ENCODE results near the gene MED26. TPM values are rescaled to one million over a fixed set of nuclear protein-coding genes. Genes with fewer than 3 reads are reported as not detected.
A peak's percentile ranks its signal among the peaks of the same experiment; 100 is the strongest.

Gene MED26
- total RNA-seq, 1 experiment from 2014 or later, result 11.4 TPM

GRCh38 chr19:16587833-16588823 lies 39.9 kb downstream of the MED26 start:
- Mint-ChIP-seq H3K4me3 (peak overlapping the region in 1 of 2 experiments; percentile 52; a peak in 3 of 5 replicates), H3K27me3 (ENCODE audit: low read depth) (no peaks in the 10 kb centered on the region), H3K36me3 (ENCODE audit: insufficient read depth in 1 of 3, low read depth in 3 of 3) (peaks cover 0 to under 1% (median 0%) of the 10 kb centered on the region in 3 experiments; a peak in 2 of 7 replicates), H3K9me3 (no peaks in the 10 kb centered on the region), H3K27ac (peak overlapping the region; percentile 37 to 91 (median 46); a peak in 4 of 7 replicates), H3K4me1 (peaks cover 67 to 84% of the 10 kb centered on the region in 2 experiments)
- H3K27me3 ChIP-seq (ENCODE audit: insufficient read depth, low read length), result no peaks in the 10 kb centered on the region
- WGBS (ENCODE audit: extremely low coverage, insufficient read length, low lambda C conversion rate), result no CpG with 5 or more reads among the region's 26 CpGs
- peaks cover 20% of the 10 kb centered on the region for H3K4me1 ChIP-seq (ENCODE audit: insufficient read depth, low read length)
- no peak overlapping the region for H3K9ac ChIP-seq (ENCODE audit: extremely low read depth, insufficient read length, low read length)
- H4K5ac ChIP-seq (ENCODE audit: insufficient read length, low read depth, low read length), result no peak overlapping the region
- H4K20me1 ChIP-seq (ENCODE audit: control insufficient read depth, insufficient read depth, insufficient read length), result no peaks in the 10 kb centered on the region
- H3K18ac ChIP-seq (ENCODE audit: insufficient read length, low read depth, low read length), result no peak overlapping the region
- no peaks in the 10 kb centered on the region for H3K9me3 ChIP-seq (ENCODE audit: control insufficient read depth, low read depth, low read length)
- no peak overlapping the region for H3T11ph ChIP-seq (ENCODE audit: low read length)
- no peak overlapping the region for H3K4me2 ChIP-seq (ENCODE audit: insufficient read depth, insufficient read length, low read length)
- no peak overlapping the region for H2AFZ ChIP-seq (ENCODE audit: low read length)
- H2AK5ac ChIP-seq (ENCODE audit: insufficient read length, low read length), result no peak overlapping the region
- no peak for TF ChIP-seq CTCF (conservative IDR thresholded peaks at IDR 0.05)
- peaks cover 6% of the 10 kb centered on the region for H3K79me1 ChIP-seq (ENCODE audit: insufficient read depth, low read depth, low read length, poor library complexity, severe bottlenecking)
- peak overlapping the region; percentile 0; the same call in 1 of the 2 replicates for H3K14ac ChIP-seq (ENCODE audit: insufficient read depth, low read length)
- no peak overlapping the region for H3K27ac ChIP-seq (ENCODE audit: insufficient read length, low read depth, low read length)
- DNase-seq, result peak; percentile 45
- no peak overlapping the region for H4K8ac ChIP-seq (replicated peaks; ENCODE audit: insufficient read length, low read depth, low read length)
- H3K4ac ChIP-seq (ENCODE audit: low read depth, low read length), result no peak overlapping the region
- no peak overlapping the region for H2BK12ac ChIP-seq (ENCODE audit: insufficient read length, low read depth, low read length)
- H3K23me2 ChIP-seq (ENCODE audit: insufficient read length, low read depth, low read length, poor library complexity, severe bottlenecking), result no peaks in the 10 kb centered on the region
- H3K23ac ChIP-seq (ENCODE audit: insufficient read length, low read depth, low read length), result no peak overlapping the region
- H3K79me2 ChIP-seq (ENCODE audit: insufficient read depth, low read length), result peaks cover 16% of the 10 kb centered on the region; the same call in 1 of the 2 replicates
- no peak overlapping the region for H2BK20ac ChIP-seq (ENCODE audit: low read depth, low read length, poor library complexity, severe bottlenecking)
- H4K91ac ChIP-seq (ENCODE audit: insufficient read length, low read depth, low read length), result no peak overlapping the region
- H2BK15ac ChIP-seq (ENCODE audit: low read depth, low read length), result no peak overlapping the region
- no peak overlapping the region for H3K56ac ChIP-seq (ENCODE audit: insufficient read length, low read depth, low read length)
- H2BK5ac ChIP-seq (ENCODE audit: insufficient read length, low read length), result no peak overlapping the region
- no peak overlapping the region for H2BK120ac ChIP-seq (ENCODE audit: low read depth, low read length, poor library complexity, severe bottlenecking)
